Measurements from ENCODE around the gene SRP14.

- TF ChIP-seq CTCF (IDR thresholded peaks at IDR 0.05) (no peak), ZFX (IDR thresholded peaks at IDR 0.05; ENCODE audit: borderline replicate concordance) (no peak)
These were observed 12.8 kb upstream of the SRP14 start for GRCh38 chr15:40051616-40052415.
